H9 (cell line): ENCODE results near the gene NF1. TPM values are rescaled to one million over a fixed set of nuclear protein-coding genes. Genes with fewer than 3 reads are reported as not detected.
A peak's percentile ranks its signal among the peaks of the same experiment; 100 is the strongest.

Source experiments
- DNase-seq: peaks from one replicate; pipeline ENCODE4 v3.0.0-alpha.2; 2017
- H2AFZ ChIP-seq: one replicate; pipeline ENCODE4 v1.6.1; 2013; ENCODE audit warnings: mild to moderate bottlenecking, low read length, control low read depth, moderate library complexity
- H2AK5ac ChIP-seq: 2 replicates; pipeline ENCODE4 v1.6.1; 2013; ENCODE audit warnings: low read length, control low read depth, mixed read lengths; ENCODE audit not compliant: insufficient read length
- H2BK120ac ChIP-seq: one replicate; pipeline ENCODE4 v1.6.1; 2013; ENCODE audit warnings: low read depth, mild to moderate bottlenecking, low read length, control low read depth, inconsistent platforms; ENCODE audit not compliant: poor library complexity, severe bottlenecking
- H2BK12ac ChIP-seq: 2 replicates; pipeline ENCODE4 v1.6.1; 2013; ENCODE audit warnings: low read length, control low read depth, mixed read lengths, low read depth; ENCODE audit not compliant: insufficient read length
- H2BK15ac ChIP-seq: 2 replicates; pipeline ENCODE4 v1.6.1; 2013; ENCODE audit warnings: low read depth, low read length, control low read depth
- H2BK20ac ChIP-seq: one replicate; pipeline ENCODE4 v1.6.1; 2013; ENCODE audit warnings: low read depth, mild to moderate bottlenecking, low read length, control low read depth, inconsistent platforms; ENCODE audit not compliant: poor library complexity, severe bottlenecking
- H2BK5ac ChIP-seq: 2 replicates; pipeline ENCODE4 v1.6.1; 2013; ENCODE audit warnings: low read length, control low read depth, mixed read lengths; ENCODE audit not compliant: insufficient read length
- H3K14ac ChIP-seq: 2 replicates; pipeline ENCODE4 v1.6.1; 2013; ENCODE audit warnings: low read length, control low read depth; ENCODE audit not compliant: insufficient read depth
- H3K18ac ChIP-seq: 2 replicates; pipeline ENCODE4 v1.6.1; 2013; ENCODE audit warnings: low read depth, mild to moderate bottlenecking, mixed read lengths, low read length, control low read depth; ENCODE audit not compliant: insufficient read length
- H3K23ac ChIP-seq: 2 replicates; pipeline ENCODE4 v1.6.1; 2013; ENCODE audit warnings: low read length, control low read depth, mixed read lengths, low read depth; ENCODE audit not compliant: insufficient read length
- H3K23me2 ChIP-seq: 2 replicates; pipeline ENCODE4 v1.6.1; 2013; ENCODE audit warnings: low read depth, mild to moderate bottlenecking, mixed read lengths, low read length, control low read depth; ENCODE audit not compliant: insufficient read length, poor library complexity, severe bottlenecking
- H3K27ac ChIP-seq: 2 replicates; pipeline ENCODE4 v1.5.1; 2013; ENCODE audit warnings: low read length, control low read depth, mixed read lengths, low read depth; ENCODE audit not compliant: insufficient read length
- H3K27me3 ChIP-seq: 2 replicates; pipeline ENCODE4 v1.6.1; 2013; ENCODE audit warnings: low read length, control low read depth, inconsistent platforms; ENCODE audit not compliant: insufficient read depth
- H3K4ac ChIP-seq: 2 replicates; pipeline ENCODE4 v1.6.1; 2013; ENCODE audit warnings: low read depth, mild to moderate bottlenecking, control low read depth, inconsistent platforms, low read length, moderate library complexity
- H3K4me1 ChIP-seq: 2 replicates; pipeline ENCODE4 v1.6.1; 2013; ENCODE audit warnings: low read length, control low read depth, inconsistent platforms; ENCODE audit not compliant: insufficient read depth
- H3K4me2 ChIP-seq: 2 replicates; pipeline ENCODE4 v1.6.1; 2013; ENCODE audit warnings: low read length, control low read depth, mixed read lengths; ENCODE audit not compliant: insufficient read length, insufficient read depth
- H3K56ac ChIP-seq: 2 replicates; pipeline ENCODE4 v1.6.1; 2013; ENCODE audit warnings: low read depth, mild to moderate bottlenecking, mixed read lengths, low read length, control low read depth; ENCODE audit not compliant: insufficient read length
- H3K79me1 ChIP-seq: 2 replicates; pipeline ENCODE4 v1.6.1; 2013; ENCODE audit warnings: low read depth, mild to moderate bottlenecking, moderate library complexity, low read length, control low read depth, inconsistent platforms; ENCODE audit not compliant: insufficient read depth, poor library complexity, severe bottlenecking
- H3K79me2 ChIP-seq: 2 replicates; pipeline ENCODE4 v1.6.1; 2013; ENCODE audit warnings: low read length, control low read depth, inconsistent platforms; ENCODE audit not compliant: insufficient read depth
- H3K9ac ChIP-seq: 2 replicates; pipeline ENCODE4 v1.6.1; 2013; ENCODE audit warnings: low read length, control low read depth, mixed read lengths; ENCODE audit not compliant: insufficient read length; ENCODE audit errors: extremely low read depth
- H3K9me3 ChIP-seq: one replicate; pipeline ENCODE4 v1.6.1; 2013; ENCODE audit warnings: low read depth, low read length, inconsistent platforms; ENCODE audit not compliant: control insufficient read depth
- H3T11ph ChIP-seq: one replicate; pipeline ENCODE4 v1.6.1; 2013; ENCODE audit warnings: mild to moderate bottlenecking, low read length, control low read depth, inconsistent platforms
- H4K20me1 ChIP-seq: one replicate; pipeline ENCODE4 v1.6.1; 2013; ENCODE audit not compliant: control insufficient read depth, insufficient read length, insufficient read depth
- H4K5ac ChIP-seq: 2 replicates; pipeline ENCODE4 v1.6.1; 2013; ENCODE audit warnings: low read depth, mild to moderate bottlenecking, mixed read lengths, low read length, control low read depth; ENCODE audit not compliant: insufficient read length
- H4K8ac ChIP-seq: replicated peaks from 2 replicates; pipeline ENCODE4 v1.6.1; 2013; ENCODE audit warnings: low read length, control low read depth, mixed read lengths, low read depth; ENCODE audit not compliant: insufficient read length
- H4K91ac ChIP-seq: 2 replicates; pipeline ENCODE4 v1.6.1; 2013; ENCODE audit warnings: low read depth, mild to moderate bottlenecking, moderate library complexity, mixed read lengths, low read length, control low read depth; ENCODE audit not compliant: insufficient read length
- H3K27ac Mint-ChIP-seq, 3 experiments: 2 replicates in 2 of 3; 3 replicates in 1 of 3; pipeline ENCODE4 v1.8.0; 2020 to 2021; ENCODE audit warnings: mixed read lengths in 3 of 3, mild to moderate bottlenecking in 1 of 3, moderate library complexity in 1 of 3
- H3K27me3 Mint-ChIP-seq: 2 replicates; pipeline ENCODE4 v1.8.0; 2021; ENCODE audit warnings: low read depth, mild to moderate bottlenecking, moderate library complexity, mixed read lengths
- H3K36me3 Mint-ChIP-seq, 3 experiments: 2 replicates in 2 of 3; 3 replicates in 1 of 3; pipeline ENCODE4 v1.8.0; 2020 to 2021; ENCODE audit warnings: low read depth in 3 of 3, mixed read lengths in 3 of 3; ENCODE audit not compliant: insufficient read depth in 1 of 3
- H3K4me1 Mint-ChIP-seq, 2 experiments: 2 replicates each; pipeline ENCODE4 v1.8.0; 2020; ENCODE audit warnings: mixed read lengths in 2 of 2
- H3K4me3 Mint-ChIP-seq, 2 experiments: 2 replicates in 1 of 2; 3 replicates in 1 of 2; pipeline ENCODE4 v1.8.0; 2020 to 2021; ENCODE audit warnings: mild to moderate bottlenecking in 2 of 2, mixed read lengths in 2 of 2, moderate library complexity in 1 of 2
- H3K9me3 Mint-ChIP-seq, 2 experiments: 2 replicates in 1 of 2; 3 replicates in 1 of 2; pipeline ENCODE4 v1.8.0; 2020; ENCODE audit warnings: mild to moderate bottlenecking in 2 of 2, mixed read lengths in 2 of 2, moderate library complexity in 1 of 2
- WGBS: extraction: QIAGEN DNeasy Blood & Tissue Kit; methylation state at CpG from one replicate; pipeline ENCODE4 v1.1.7; 2013; ENCODE audit warnings: missing lambda C conversion rate, low lambda C conversion rate, mixed read lengths; ENCODE audit not compliant: insufficient read length; ENCODE audit errors: extremely low coverage; 5-methylcytosine and 5-hydroxymethylcytosine counted together
- total RNA-seq: library from RNA; stranded (reverse); gene quantifications from 2 replicates; pipeline ENCODE4 v1.2.1, GENCODE V29; 2021
- TF ChIP-seq, protein P1 (sequence below): fragments of 200-600 bp; sonication (generic); conservative IDR thresholded peaks from 3 replicates; pipeline ENCODE4 v1.8.0; 2021; ENCODE audit warnings: antibody characterized with exemption, mild to moderate bottlenecking

NF1 gene
- total RNA-seq, 1 experiment from 2014 or later, result 38.1 TPM

DNA sequence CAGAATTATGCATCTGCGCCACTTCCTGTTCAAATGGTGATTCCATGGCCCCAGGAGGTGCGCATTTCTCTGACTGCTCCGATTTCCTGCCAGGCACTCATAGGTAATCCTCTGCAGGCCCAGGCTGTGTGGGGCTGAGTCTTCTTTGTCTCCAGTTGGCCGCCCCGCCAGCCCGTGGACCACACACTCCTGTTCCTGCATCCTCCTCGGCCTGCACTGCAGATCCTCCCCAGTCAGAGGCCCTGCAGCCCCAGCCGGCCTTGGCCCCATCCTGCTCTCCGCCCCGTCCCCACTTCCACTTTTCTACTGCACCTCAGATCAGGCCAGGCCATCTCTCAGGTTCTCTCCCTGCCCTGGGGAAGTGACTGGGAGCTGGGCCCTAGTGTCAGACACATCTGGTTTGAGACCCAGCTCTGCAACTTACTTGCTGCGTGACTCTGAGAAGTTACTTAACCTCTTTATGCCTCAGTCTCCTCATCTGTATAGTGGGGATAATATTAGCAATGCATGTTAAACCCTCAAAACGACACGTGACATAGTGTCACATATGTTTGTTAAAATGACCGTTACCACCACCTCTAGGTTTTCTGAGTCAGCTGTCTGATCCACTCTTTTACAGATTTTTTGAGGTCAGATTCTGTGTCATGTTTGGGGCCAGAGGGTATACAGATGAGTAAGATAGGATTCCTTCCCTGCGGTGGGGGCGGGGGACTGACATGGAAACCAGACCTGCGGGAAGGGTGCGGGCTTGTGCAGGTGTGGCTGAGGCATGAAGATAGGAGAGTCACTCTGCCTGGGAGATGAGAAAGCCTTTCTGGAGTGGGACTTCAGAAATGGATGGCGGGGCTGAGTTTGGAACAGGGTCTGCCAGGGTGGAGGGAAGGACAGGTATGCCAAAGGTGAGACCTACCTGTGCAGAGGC lies 309.5 kb downstream of the NF1 start:
- H3K23ac ChIP-seq, result no peak overlapping the region
- H3K18ac ChIP-seq, result no peak overlapping the region
- peak; percentile 33 for DNase-seq
- H4K5ac ChIP-seq, result no peak overlapping the region
- no peak overlapping the region for H3K4me2 ChIP-seq
- H4K91ac ChIP-seq, result no peak overlapping the region
- H3K27ac Mint-ChIP-seq, result peak overlapping the region in 2 of 3 experiments; percentile 17 to 21; a peak in 2 of 7 replicates
- no peak overlapping the region for H3K56ac ChIP-seq
- no peak overlapping the region for H2AFZ ChIP-seq
- WGBS, result no CpG with 5 or more reads among the region's 19 CpGs
- no peak overlapping the region for H2BK20ac ChIP-seq
- no peaks in the 10 kb centered on the region for H3K27me3 ChIP-seq
- H2BK12ac ChIP-seq, result no peak overlapping the region
- H4K20me1 ChIP-seq, result peaks cover 3% of the 10 kb centered on the region
- H2BK15ac ChIP-seq, result no peak overlapping the region
- H2BK120ac ChIP-seq, result no peak overlapping the region
- no peak overlapping the region for H4K8ac ChIP-seq
- H3K4me3 Mint-ChIP-seq, result no peak overlapping the region
- H3K27ac ChIP-seq, result no peak overlapping the region
- no peaks in the 10 kb centered on the region for H3K79me1 ChIP-seq
- H3T11ph ChIP-seq, result no peak overlapping the region
- no peaks in the 10 kb centered on the region for H3K79me2 ChIP-seq
- H3K9me3 Mint-ChIP-seq, result no peaks in the 10 kb centered on the region
- no peaks in the 10 kb centered on the region; the same call in 1 of the 2 replicates for H3K27me3 Mint-ChIP-seq
- no peak overlapping the region for H3K4ac ChIP-seq
- H2AK5ac ChIP-seq, result no peak overlapping the region
- TF ChIP-seq, protein P1, sequence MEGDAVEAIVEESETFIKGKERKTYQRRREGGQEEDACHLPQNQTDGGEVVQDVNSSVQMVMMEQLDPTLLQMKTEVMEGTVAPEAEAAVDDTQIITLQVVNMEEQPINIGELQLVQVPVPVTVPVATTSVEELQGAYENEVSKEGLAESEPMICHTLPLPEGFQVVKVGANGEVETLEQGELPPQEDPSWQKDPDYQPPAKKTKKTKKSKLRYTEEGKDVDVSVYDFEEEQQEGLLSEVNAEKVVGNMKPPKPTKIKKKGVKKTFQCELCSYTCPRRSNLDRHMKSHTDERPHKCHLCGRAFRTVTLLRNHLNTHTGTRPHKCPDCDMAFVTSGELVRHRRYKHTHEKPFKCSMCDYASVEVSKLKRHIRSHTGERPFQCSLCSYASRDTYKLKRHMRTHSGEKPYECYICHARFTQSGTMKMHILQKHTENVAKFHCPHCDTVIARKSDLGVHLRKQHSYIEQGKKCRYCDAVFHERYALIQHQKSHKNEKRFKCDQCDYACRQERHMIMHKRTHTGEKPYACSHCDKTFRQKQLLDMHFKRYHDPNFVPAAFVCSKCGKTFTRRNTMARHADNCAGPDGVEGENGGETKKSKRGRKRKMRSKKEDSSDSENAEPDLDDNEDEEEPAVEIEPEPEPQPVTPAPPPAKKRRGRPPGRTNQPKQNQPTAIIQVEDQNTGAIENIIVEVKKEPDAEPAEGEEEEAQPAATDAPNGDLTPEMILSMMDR, result no peak
- H3K36me3 Mint-ChIP-seq, result no peaks in the 10 kb centered on the region
- no peak overlapping the region for H3K9ac ChIP-seq
- H3K4me1 ChIP-seq, result no peaks in the 10 kb centered on the region
- no peak overlapping the region for H2BK5ac ChIP-seq
- H3K4me1 Mint-ChIP-seq, result peaks cover 17 to 35% of the 10 kb centered on the region in 2 experiments
- H3K23me2 ChIP-seq, result no peaks in the 10 kb centered on the region
- no peak overlapping the region for H3K14ac ChIP-seq
- no peaks in the 10 kb centered on the region for H3K9me3 ChIP-seq
